Ascending aorta (tissue), 2 donors: ENCODE results near the gene BHLHA15. TPM values are rescaled to one million over a fixed set of nuclear protein-coding genes. Genes with fewer than 3 reads are reported as not detected.

ENCODE experiments used
- DNase-seq, 2 donors: peaks; one replicate each; pipeline ENCODE4 v3.0.0-alpha.2; 2019; ENCODE audit warnings: low spot score in 2 of 2
- H3K27ac ChIP-seq, 2 donors: fragments of 200-600 bp; sonication (generic); one replicate each; pipeline ENCODE4 v1.5.1; 2016 to 2017; ENCODE audit warnings: mild to moderate bottlenecking in 1 of 2
- H3K27me3 ChIP-seq: fragments of 200-600 bp; sonication (generic); one replicate; pipeline ENCODE4 v1.5.1; 2017
- H3K36me3 ChIP-seq, 2 donors: fragments of 200-600 bp; sonication (generic); one replicate each; pipeline ENCODE4 v1.5.1; 2016
- H3K4me1 ChIP-seq, 2 donors: fragments of 200-600 bp; sonication (generic); one replicate each; pipeline ENCODE4 v1.5.1; 2016 to 2017; ENCODE audit warnings: mild to moderate bottlenecking in 1 of 2
- H3K4me3 ChIP-seq, 2 donors: fragments of 200-600 bp; sonication (generic); one replicate each; pipeline ENCODE4 v1.5.1; 2016 to 2017; ENCODE audit warnings: mild to moderate bottlenecking in 1 of 2
- H3K9me3 ChIP-seq, 2 donors: fragments of 200-600 bp; sonication (generic); one replicate each; pipeline ENCODE4 v1.5.1; 2016
- intact Hi-C: fragments of 100-400 bp; cut with DNase I; formaldehyde crosslinking; loops from one replicate; pipeline ENCODE4 v1.15.1; 2023
- total RNA-seq: library from RNA; depleted of rRNA; stranded (reverse); fragments of >200 nt; gene quantifications from one replicate; pipeline ENCODE4 v1.1.0, GENCODE V29; 2016
- TF ChIP-seq, protein P1 (sequence below), 3 experiments: fragments of 200-600 bp in 2 of 3; fragments of 450-650 bp in 1 of 3; sonication (generic) in 2 of 3; IDR thresholded peaks; one replicate each; pipeline ENCODE4 v1.5.1; 2016 to 2019; ENCODE audit warnings: antibody characterized with exemption in 3 of 3, mild to moderate bottlenecking in 1 of 3, moderate library complexity in 1 of 3

The BHLHA15 gene
- total RNA-seq, 1 donor from 2014 or later, result not detected

DNA sequence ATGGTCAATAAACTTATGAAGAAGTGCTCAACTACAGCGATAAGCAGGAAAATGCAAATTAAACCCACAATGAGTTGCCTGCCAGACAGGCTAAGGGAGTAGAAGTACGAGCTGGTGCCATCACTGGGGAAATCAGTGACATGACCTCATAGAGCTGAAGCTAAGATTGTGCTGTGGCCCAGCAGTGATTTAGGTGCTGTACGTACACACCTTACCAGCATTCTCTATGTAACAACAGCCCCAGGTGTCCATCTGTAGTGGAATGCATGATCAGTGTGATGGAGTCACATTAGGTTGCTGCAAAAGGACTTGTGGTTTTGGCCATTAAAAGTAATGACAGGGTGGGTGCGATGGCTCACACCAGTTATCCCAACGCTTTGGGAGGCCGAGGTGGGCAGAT lies 46.5 kb downstream of the BHLHA15 start:
- TF ChIP-seq, protein P1, sequence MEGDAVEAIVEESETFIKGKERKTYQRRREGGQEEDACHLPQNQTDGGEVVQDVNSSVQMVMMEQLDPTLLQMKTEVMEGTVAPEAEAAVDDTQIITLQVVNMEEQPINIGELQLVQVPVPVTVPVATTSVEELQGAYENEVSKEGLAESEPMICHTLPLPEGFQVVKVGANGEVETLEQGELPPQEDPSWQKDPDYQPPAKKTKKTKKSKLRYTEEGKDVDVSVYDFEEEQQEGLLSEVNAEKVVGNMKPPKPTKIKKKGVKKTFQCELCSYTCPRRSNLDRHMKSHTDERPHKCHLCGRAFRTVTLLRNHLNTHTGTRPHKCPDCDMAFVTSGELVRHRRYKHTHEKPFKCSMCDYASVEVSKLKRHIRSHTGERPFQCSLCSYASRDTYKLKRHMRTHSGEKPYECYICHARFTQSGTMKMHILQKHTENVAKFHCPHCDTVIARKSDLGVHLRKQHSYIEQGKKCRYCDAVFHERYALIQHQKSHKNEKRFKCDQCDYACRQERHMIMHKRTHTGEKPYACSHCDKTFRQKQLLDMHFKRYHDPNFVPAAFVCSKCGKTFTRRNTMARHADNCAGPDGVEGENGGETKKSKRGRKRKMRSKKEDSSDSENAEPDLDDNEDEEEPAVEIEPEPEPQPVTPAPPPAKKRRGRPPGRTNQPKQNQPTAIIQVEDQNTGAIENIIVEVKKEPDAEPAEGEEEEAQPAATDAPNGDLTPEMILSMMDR (IDR thresholded peaks at IDR 0.05), result no peak
- Histone ChIP-seq H3K9me3 (no peaks in the 10 kb centered on the region), H3K4me3 (no peak overlapping the region), H3K36me3 (peaks cover 6 to 10% of the 10 kb centered on the region in 2 donors), H3K27ac (no peak overlapping the region), H3K27me3 (no peaks in the 10 kb centered on the region), H3K4me1 (peaks cover 0 to 4% of the 10 kb centered on the region in 2 donors)
- intact Hi-C loops, result no loop called here
- no peak for DNase-seq

Other genes with a start within 250 kb of the BHLHA15 start
- gene OCM2, start 221.2 kb upstream of the BHLHA15 start, total RNA-seq, result not detected
- gene LMTK2, start 104.6 kb upstream of the BHLHA15 start, total RNA-seq, result 11.8 TPM
- 28.1 TPM for gene TECPR1, start 40.8 kb downstream of the BHLHA15 start, total RNA-seq
- gene BRI3, start 70.2 kb downstream of the BHLHA15 start, total RNA-seq, result 61.6 TPM
- 2.8 TPM for gene BAIAP2L1, start 189.7 kb downstream of the BHLHA15 start, total RNA-seq